Thyroid gland (tissue), 4 donors: ENCODE data around the gene RFTN1.

Experiments used
- CTCF ChIP-seq, 6 experiments: fragments of 200-600 bp in 3 of 6; fragments of 450-650 bp in 3 of 6; sonication (generic) in 3 of 6; IDR thresholded peaks; one replicate each; pipeline ENCODE4 v1.5.1; 2016 to 2019; ENCODE audit warnings: antibody characterized with exemption in 6 of 6, mild to moderate bottlenecking in 2 of 6, inconsistent platforms in 1 of 6, moderate library complexity in 1 of 6
- POLR2A ChIP-seq, 2 donors: fragments of 450-650 bp; IDR thresholded peaks; one replicate each; pipeline ENCODE4 v1.6.1; 2017; ENCODE audit warnings: antibody characterized with exemption in 2 of 2, mild to moderate bottlenecking in 2 of 2, moderate library complexity in 1 of 2

DNA sequence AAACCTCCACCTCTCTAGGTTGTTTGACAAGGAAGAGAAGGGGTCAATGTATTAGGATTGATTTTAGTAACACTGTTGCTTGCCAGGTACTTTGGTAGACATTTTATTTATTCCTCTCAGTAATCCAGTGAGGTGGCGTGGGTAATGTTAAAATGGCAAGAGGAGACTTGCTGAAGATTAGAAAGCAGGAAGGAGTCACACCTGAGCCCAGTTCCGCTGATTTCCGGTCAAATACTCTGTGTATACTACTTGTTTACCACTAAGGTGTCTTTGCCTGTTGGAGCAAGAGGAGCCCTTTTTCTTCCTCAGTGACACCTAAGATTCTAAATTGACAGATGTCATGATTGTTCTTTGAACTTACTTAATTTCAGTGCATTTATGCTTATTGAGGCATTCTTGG is 246.8 kb downstream of the RFTN1 start:
- TF ChIP-seq CTCF (IDR thresholded peaks at IDR 0.05): no peak
- TF ChIP-seq POLR2A (IDR thresholded peaks at IDR 0.05): no peak
